Liver (tissue), 9 donors: ENCODE measurements around the gene NUCKS1. TPM values are rescaled to one million over a fixed set of nuclear protein-coding genes. Genes with fewer than 3 reads are reported as not detected.

Source experiments
- DNase-seq: peaks from one replicate; pipeline ENCODE4 v3.0.0-alpha.2; 2017; ENCODE audit warnings: low spot score
- H3K27ac ChIP-seq, 2 donors: one replicate each; pipeline ENCODE4 v1.7.0; 2013; ENCODE audit warnings: inconsistent platforms in 2 of 2, low read length in 2 of 2, control low read depth in 1 of 2, low read depth in 1 of 2, mild to moderate bottlenecking in 1 of 2
- H3K27me3 ChIP-seq, 4 donors: one replicate each; pipeline versions ENCODE4 v1.6.1 to v1.7.0; 2013; ENCODE audit warnings: low read length in 3 of 4, inconsistent platforms in 1 of 4, mild to moderate bottlenecking in 1 of 4, moderate library complexity in 1 of 4; ENCODE audit not compliant: control insufficient read depth in 4 of 4, insufficient read depth in 4 of 4
- H3K36me3 ChIP-seq, 4 donors: one replicate each; pipeline versions ENCODE4 v1.6.1 to v1.7.0; 2013; ENCODE audit warnings: low read length in 3 of 4, mild to moderate bottlenecking in 3 of 4, low read depth in 1 of 4, moderate library complexity in 1 of 4; ENCODE audit not compliant: control insufficient read depth in 4 of 4, insufficient read depth in 3 of 4
- H3K4me1 ChIP-seq, 4 donors: one replicate each; pipeline versions ENCODE4 v1.6.1 to v1.7.0; 2013; ENCODE audit warnings: low read length in 3 of 4, mild to moderate bottlenecking in 3 of 4, moderate library complexity in 1 of 4; ENCODE audit not compliant: control insufficient read depth in 4 of 4, insufficient read depth in 4 of 4
- H3K4me3 ChIP-seq, 3 donors: one replicate each; pipeline versions ENCODE4 v1.6.1 to v1.7.0; 2013; ENCODE audit warnings: low read length in 3 of 3, control low read depth in 1 of 3, low read depth in 1 of 3, mild to moderate bottlenecking in 1 of 3
- H3K9ac ChIP-seq, 2 donors: one replicate each; pipeline ENCODE4 v1.7.0; 2013; ENCODE audit warnings: low read length in 2 of 2, mild to moderate bottlenecking in 2 of 2, moderate library complexity in 2 of 2, control low read depth in 1 of 2, low read depth in 1 of 2
- H3K9me3 ChIP-seq, 4 donors: one replicate each; pipeline versions ENCODE4 v1.6.1 to v1.7.0; 2013; ENCODE audit warnings: low read length in 3 of 4; ENCODE audit not compliant: control insufficient read depth in 4 of 4
- CTCF ChIP-seq: fragments of 150-350 bp; IDR thresholded peaks from 2 replicates; pipeline ENCODE4 v1.5.1; 2017; ENCODE audit warnings: improper control_type of control experiment, low read depth, low read length; ENCODE audit not compliant: missing input control
- EGR1 ChIP-seq, 2 donors: IDR thresholded peaks; 2 replicates each; pipeline ENCODE4 v1.6.1; 2016 to 2018; ENCODE audit warnings: antibody characterized with exemption in 2 of 2, low read depth in 2 of 2
- FOXA1 ChIP-seq: IDR thresholded peaks from 2 replicates; pipeline ENCODE4 v1.6.1; 2016; ENCODE audit warnings: antibody characterized with exemption
- FOXA2 ChIP-seq: IDR thresholded peaks from 2 replicates; pipeline ENCODE4 v1.6.1; 2016; ENCODE audit warnings: antibody characterized with exemption
- GABPA ChIP-seq, 2 donors: IDR thresholded peaks in 1 of 2; conservative IDR thresholded peaks in 1 of 2; 2 replicates each; pipeline ENCODE4 v1.6.1; 2016; ENCODE audit warnings: antibody characterized with exemption in 2 of 2, mild to moderate bottlenecking in 1 of 2, moderate library complexity in 1 of 2
- HNF4A ChIP-seq, 2 donors: conservative IDR thresholded peaks; 2 replicates each; pipeline ENCODE4 v1.6.1; 2016; ENCODE audit warnings: antibody characterized with exemption in 2 of 2, mild to moderate bottlenecking in 2 of 2
- HNF4G ChIP-seq: IDR thresholded peaks from 2 replicates; pipeline ENCODE4 v1.6.1; 2016; ENCODE audit warnings: antibody characterized with exemption
- JUND ChIP-seq, 2 donors: IDR thresholded peaks; 2 replicates each; pipeline ENCODE4 v1.6.1; 2016; ENCODE audit warnings: antibody characterized with exemption in 2 of 2
- MAX ChIP-seq: IDR thresholded peaks from 2 replicates; pipeline ENCODE4 v1.6.1; 2016; ENCODE audit warnings: antibody characterized with exemption
- NR2F2 ChIP-seq: IDR thresholded peaks from 2 replicates; pipeline ENCODE4 v1.6.1; 2016; ENCODE audit warnings: antibody characterized with exemption
- RAD21 ChIP-seq, 2 donors: IDR thresholded peaks; 2 replicates each; pipeline ENCODE4 v1.6.1; 2016; ENCODE audit warnings: antibody characterized with exemption in 2 of 2, mild to moderate bottlenecking in 2 of 2
- REST ChIP-seq: IDR thresholded peaks from 2 replicates; pipeline ENCODE4 v1.6.1; 2016; ENCODE audit warnings: antibody characterized with exemption, mild to moderate bottlenecking
- RXRA ChIP-seq, 2 donors: IDR thresholded peaks; 2 replicates each; pipeline ENCODE4 v1.6.1; 2017 to 2018; ENCODE audit warnings: antibody characterized with exemption in 2 of 2, mild to moderate bottlenecking in 1 of 2
- SP1 ChIP-seq: IDR thresholded peaks from 2 replicates; pipeline ENCODE4 v1.6.1; 2018; ENCODE audit warnings: antibody characterized with exemption, mild to moderate bottlenecking
- TAF1 ChIP-seq: conservative IDR thresholded peaks from 2 replicates; pipeline ENCODE4 v1.6.1; 2016; ENCODE audit warnings: antibody characterized with exemption, mild to moderate bottlenecking
- YY1 ChIP-seq: IDR thresholded peaks from 2 replicates; pipeline ENCODE4 v1.6.1; 2016; ENCODE audit warnings: antibody characterized with exemption, mild to moderate bottlenecking
- ZBTB33 ChIP-seq: IDR thresholded peaks from 2 replicates; pipeline ENCODE4 v1.6.1; 2016; ENCODE audit warnings: antibody characterized with exemption
- WGBS: extraction: QIAGEN DNeasy Blood & Tissue Kit; methylation state at CpG from one replicate; pipeline ENCODE4 v1.1.7; 2013; 5-methylcytosine and 5-hydroxymethylcytosine counted together
- polyA plus RNA-seq, 2 donors: library from polyadenylated mRNA; stranded (reverse) in 1 of 2; unstranded in 1 of 2; fragments of 200-250 nt in 1 of 2; fragments of >200 nt in 1 of 2; fragmentation: Nextera tagmentation in 1 of 2; extraction: Ambion mirVana in 1 of 2; gene quantifications; one replicate each; pipeline versions ENCODE4 v1.2.1 to v1.2.3, GENCODE V29; 2013 to 2015
- total RNA-seq, 2 donors: library from RNA; depleted of rRNA; stranded (reverse); fragments of >200 nt; gene quantifications; one replicate each; pipeline ENCODE4 v1.2.3, GENCODE V29; 2014
- TF ChIP-seq, protein P1 (sequence below): IDR thresholded peaks from 2 replicates; pipeline ENCODE4 v1.6.1; 2016; ENCODE audit warnings: antibody characterized with exemption
- donor health status: healthy.
- donor health status: healthy.
- donor health status: healthy.
- donor health status: healthy.
- donor health status: healthy.

The NUCKS1 gene
- total and polyA plus RNA-seq, 4 donors, result 27.0 to 86.1 (median 42.6) TPM

GRCh38 chr1:205798577-205798976 is 48.6 kb upstream of the NUCKS1 start:
- Histone ChIP-seq H3K9ac (no peak overlapping the region), H3K9me3 (no peaks in the 10 kb centered on the region), H3K4me1 (no peaks in the 10 kb centered on the region), H3K27ac (no peak overlapping the region), H3K27me3 (no peaks in the 10 kb centered on the region), H3K4me3 (no peak overlapping the region), H3K36me3 (peaks cover 0 to 20% (median 5%) of the 10 kb centered on the region in 4 donors)
- WGBS, result 87% methylated on average over 5 of the region's 5 CpGs
- TF ChIP-seq FOXA2 (no peak), CTCF (no peak), FOXA1 (no peak), ZBTB33 (no peak), SP1 (no peak), REST (no peak), YY1 (no peak), RXRA (IDR thresholded peaks at IDR 0.05) (no peak), NR2F2 (no peak), TAF1 (no peak), HNF4G (no peak), GABPA (IDR thresholded peaks at IDR 0.05 in 1 of 2, conservative IDR thresholded peaks at IDR 0.05 in 1 of 2) (no peak), HNF4A (conservative IDR thresholded peaks at IDR 0.05) (no peak), JUND (IDR thresholded peaks at IDR 0.05) (no peak), MAX (no peak), RAD21 (IDR thresholded peaks at IDR 0.05) (no peak), EGR1 (IDR thresholded peaks at IDR 0.05; ENCODE audit: low read depth in 2 of 2) (no peak)
- TF ChIP-seq, protein P1, sequence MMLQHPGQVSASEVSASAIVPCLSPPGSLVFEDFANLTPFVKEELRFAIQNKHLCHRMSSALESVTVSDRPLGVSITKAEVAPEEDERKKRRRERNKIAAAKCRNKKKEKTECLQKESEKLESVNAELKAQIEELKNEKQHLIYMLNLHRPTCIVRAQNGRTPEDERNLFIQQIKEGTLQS, result no peak
- DNase-seq, result no peak
